Inflammatory macrophage treated with lipopolysaccharide for 1 hour (primary cell): Measurements from ENCODE around the gene CAV2.

Source experiments
- DNase-seq, 2 donors: peaks; one replicate each; pipeline ENCODE4 v3.0.0-alpha.2; 2020 to 2022

Gene CAV2

DNA sequence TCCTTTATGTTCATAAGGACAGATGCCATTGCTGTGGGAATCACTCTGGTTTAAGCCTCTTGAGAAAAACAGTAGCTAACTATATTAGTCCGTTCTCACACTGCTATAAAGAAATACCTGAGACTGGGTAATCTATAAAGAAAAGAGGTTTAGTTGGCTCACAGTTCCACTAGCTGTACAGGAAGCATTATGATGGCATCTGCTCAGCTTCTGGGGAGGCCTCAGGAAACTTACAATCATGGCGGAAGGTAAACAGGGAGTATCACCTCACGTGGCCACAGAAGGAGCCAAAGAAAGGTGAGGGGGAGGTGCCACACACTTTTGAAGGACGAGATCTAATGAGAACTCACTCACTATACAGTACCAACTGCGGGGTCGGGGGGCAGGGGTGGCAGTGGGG is 2.9 kb upstream of the CAV2 start:
- DNase-seq, result no peak

DNA sequence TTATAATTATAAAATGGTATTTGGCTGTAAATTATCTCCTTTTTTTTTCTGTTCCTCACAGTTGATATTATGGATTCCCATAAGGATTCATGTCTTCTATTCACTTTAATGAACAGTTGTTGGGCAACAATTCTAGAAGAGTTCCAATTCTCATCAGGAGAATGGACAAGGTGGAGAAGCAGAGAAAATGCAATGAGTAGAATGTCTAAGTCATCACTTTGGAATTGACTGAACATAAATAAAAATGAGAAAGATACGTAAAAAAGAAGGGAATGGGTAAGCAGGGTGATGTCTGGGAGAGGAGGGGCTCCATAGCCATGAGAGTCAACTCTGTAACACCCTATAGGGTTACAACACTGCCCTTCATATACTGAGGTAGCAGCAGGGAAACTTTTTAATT is 1.8 kb upstream of the CAV2 start:
- no peak for DNase-seq

- no peak for DNase-seq
Observed at GRCh38 chr7:116500078-116500853, 728 bp downstream of the CAV2 start.

DNA sequence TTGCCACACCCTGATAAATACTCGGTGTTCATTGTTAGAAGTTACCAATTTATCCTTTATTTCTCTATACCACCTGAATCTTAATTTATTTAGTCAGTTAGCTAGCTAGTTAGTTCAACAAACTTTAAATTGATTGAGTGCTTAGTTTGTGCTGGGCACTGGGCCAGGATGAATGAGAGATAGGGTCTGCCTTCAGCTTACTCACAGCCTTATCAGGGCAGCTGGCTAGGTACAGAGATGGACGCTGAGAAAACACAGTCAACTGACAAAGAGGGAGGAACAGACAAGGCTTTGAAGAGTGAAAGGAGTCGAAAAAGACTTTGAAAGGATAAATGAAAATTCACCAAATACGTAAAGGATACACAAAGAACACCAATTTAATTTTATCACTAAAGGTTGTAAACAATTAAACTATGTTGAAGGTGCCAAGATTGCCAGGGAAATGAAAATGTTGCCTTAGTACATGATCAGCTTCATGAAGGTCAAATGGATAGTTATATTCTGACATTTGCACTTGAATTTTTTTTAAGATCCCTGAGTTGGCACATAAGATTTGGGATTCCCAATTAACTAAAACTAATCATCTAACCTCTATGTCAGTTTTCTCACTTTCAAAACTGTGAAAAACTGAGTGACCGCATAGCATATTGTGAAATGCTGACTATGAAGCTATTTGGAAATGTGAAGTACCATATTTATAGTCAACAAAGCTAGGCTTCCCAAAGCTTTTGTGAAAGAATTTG is 2.1 kb downstream of the CAV2 start:
- no peak for DNase-seq

DNA sequence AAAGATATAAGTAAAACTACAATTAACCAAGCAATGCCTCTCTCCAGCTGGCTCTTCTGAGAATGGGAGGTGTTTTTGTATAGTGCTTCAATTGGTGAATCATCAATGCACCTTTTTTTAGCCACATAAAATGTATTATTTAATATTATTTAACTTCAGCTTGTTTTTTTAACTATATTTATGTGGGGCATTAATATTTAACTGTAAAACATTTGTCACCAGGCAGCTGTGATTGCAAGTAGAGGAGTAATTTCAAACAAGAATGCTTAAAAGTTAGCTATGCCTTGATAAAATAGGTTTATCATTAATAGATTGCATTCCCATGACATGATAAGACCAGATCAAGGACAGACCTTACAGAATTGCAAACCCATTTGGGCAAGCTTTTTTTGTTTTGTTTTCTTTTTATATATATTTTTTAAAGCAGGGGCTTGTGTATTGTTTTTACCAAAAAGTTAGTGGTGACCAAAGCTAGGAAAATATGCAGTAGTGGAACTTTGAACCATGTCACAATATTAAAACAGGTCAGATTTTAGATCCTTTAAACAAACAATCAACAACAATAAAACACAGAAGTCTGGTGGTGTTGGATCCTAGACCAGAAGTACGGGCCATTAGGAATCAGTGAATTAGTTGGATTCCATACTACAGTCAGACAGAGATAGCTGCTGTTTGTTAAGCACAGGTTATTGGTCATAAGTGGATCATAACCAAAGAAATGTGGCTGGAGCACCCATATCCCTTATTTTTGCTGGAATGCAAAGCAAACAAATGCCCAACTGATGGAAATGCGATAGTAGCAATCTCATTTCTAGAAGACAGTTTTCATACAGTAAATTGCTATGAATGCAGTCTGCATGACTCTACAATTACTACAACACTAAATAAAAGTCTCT is 2.9 kb downstream of the CAV2 start:
- no peak for DNase-seq

DNA sequence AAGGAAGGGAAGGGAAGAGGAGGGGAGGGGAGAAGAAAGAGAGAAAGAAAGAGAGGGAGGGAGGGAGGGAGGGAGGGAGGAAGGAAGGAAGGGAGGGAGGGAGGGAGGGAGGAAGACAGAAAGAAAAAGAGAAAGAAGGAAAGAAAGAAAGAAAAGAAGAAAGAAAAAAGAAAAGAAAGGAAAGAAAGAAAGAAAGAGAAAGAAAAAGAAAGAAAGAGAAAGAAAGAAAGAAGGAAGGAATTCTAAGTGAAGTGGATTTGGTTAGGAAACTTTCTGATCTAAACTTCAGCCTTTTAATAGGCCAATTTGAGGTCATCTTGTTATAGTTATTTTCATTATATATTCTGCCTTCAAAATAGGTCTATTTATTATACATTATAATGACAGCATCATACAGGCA is 4.3 kb downstream of the CAV2 start:
- no peak for DNase-seq

DNA sequence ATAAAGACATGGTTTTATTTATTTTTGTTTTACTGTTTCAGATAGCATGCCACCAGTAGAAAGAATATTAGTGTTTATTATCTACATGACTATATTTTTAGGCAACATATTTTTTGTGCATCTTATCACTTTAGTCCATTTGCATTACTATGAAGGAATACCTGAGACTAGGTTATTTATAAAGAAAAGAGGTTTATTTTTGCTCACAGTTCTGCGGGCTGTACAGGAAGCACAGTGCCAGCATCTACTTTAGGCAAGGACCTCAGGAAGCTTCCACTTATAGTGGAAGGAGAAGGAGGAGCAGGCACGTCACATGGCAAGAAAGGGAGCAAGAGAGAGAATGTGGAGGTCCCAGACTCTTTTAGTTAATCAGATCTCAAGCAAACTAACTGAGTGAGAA is 5.7 kb downstream of the CAV2 start:
- no peak for DNase-seq

- DNase-seq, result no peak
Observed at GRCh38 chr7:116505823-116506222, 6.3 kb downstream of the CAV2 start.

- no peak for DNase-seq
Observed at GRCh38 chr7:116509982-116510579, 10.5 kb downstream of the CAV2 start.

DNA sequence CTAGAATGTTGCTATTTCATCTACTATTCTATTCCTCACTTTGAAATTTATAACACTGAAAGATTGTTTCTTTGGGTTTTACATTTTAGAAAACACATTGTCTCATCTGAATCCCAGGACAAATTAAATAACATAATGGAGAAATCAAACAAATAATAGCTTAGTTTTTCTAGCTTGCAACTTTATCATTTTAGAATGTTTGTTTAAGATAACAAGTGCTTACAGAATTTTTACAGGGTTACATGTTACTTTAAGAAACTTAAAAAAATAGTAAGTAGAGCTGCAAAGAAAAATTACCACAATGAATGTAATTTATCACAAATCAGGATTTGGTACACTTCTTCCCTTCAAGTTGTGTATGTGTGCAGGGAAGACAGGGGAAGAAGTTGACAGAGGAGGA is 11.3 kb downstream of the CAV2 start:
- no peak for DNase-seq

- peak in 1 of 2 donors; percentile 12 for DNase-seq
Observed at GRCh38 chr7:116511552-116512519, 12.3 kb downstream of the CAV2 start.

DNA sequence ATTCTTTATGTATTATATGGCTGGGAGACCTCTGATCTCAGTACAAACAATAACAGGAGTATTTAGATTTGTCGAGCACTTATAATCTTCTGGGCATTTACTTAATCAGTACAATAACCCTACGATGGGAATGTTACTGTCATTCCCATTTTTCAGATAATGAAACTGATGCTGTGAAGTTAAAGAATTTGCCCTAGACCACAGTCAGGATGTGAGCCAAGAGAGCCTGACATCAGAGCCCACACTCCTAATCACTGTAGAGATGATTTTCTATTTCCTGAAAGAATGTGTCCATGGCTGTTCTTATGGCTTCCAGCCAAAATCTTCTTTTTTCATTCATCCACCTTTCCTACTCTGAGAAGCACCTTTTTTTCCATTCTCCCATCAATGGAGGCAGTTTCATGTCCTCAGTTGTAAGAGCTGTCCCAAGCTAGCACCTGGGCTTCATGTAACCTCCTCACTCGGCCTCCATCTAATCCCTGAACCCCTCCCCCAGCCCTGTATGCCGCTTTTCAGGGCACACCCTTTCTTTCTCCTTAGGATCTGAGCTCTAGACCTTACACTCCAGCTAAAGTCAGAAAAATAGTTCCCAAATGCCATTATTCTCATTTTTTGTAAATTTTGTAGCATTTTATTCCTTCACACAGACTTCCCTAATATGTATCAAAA is 13.1 kb downstream of the CAV2 start:
- no peak for DNase-seq

DNA sequence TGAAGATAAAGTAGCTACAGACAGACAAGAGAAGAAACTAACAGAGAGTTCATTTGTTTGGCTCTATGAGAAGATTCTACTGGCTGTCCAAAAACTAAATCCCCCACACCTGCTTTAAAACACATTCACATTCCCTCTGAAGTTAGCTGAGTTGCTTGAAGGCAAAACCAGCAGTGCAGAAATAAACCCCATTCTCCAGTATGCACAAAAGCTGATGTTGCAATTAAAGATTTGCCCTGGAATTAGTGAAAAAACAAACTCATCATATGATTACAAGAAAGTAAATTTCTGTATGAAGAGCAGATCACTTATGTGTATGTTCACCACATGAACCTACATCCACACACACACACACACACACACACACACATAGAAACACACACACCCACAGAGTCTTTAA is 16.0 kb downstream of the CAV2 start:
- DNase-seq, result no peak

DNA sequence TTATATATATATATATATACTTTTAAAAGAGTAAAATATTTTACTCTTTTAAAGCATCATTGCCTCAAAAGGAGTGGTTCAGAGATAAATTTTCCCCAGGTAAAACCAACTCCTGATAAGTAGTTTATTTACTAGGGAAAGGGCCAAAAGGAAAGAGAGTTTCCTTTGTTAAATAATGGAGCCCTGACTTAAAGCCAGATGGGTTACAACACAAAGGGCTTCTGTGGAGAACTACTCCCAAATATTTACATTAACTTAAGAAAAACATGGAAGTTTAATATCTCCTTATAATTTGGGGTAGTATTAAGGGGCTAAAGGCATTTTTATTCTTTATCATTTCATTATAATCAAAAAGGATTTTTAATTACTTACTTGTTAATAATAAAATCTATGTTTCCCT is 16.8 kb downstream of the CAV2 start:
- no peak for DNase-seq

DNA sequence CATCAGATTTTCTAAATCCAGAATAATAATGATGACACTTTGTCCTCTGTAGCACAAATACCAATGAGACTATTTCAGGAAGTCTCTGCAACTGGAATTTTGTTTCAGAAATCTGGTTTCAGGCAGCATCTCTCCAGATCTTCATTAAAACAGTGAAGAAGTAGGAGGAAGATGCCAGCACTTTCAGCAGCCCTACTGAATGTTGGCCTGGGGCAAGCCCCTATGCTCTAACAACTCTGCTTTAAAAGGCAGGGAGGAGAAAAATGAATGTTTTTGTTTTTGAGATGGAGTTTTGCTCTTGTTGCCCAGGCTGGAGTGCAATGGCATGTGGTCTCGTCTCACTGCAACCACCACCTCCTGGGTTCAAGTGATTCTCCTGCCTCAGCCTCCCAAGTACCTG is 18.1 kb downstream of the CAV2 start:
- no peak for DNase-seq

- no peak for DNase-seq
Observed at GRCh38 chr7:116518961-116519360, 19.4 kb downstream of the CAV2 start.

GRCh38 chr7:116521046-116521664 is 21.6 kb downstream of the CAV2 start:
- DNase-seq, result no peak

DNA sequence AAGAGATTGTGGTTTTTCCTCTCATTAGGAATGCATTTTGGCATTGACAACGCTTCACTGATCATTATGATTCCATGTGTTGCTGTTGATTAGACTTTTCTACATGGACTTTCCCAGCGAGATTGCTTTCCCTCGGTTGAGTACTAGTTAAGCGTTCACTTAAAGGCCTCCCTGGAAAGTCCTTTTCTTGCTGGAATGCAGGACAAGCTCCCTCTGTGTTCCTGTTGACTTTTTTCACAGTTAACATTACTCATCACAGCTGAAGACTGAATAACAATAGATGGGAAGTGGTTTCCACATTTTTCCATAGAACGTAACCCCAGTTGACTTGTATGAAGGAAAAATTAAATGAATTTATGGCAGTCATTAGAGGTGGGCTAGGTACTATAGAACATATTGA is 22.7 kb downstream of the CAV2 start:
- DNase-seq, result no peak

DNA sequence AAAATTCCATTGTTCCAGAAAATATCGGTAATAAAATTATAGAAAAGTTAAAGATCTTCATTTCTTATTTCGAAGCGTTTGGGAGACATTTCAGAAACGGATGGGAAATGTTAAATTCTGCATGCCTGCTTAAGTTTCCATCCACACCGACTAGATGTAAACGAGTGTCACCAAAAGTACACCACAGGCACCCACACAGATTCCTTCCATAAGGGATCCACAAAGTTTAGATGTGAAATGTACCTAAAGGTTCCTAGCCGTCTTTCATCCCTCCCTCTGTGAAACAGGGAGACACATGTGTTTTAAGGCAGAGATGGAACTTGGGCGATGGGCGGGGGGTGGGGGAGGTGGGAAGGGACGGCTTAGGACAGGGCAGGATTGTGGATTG is 24.7 kb downstream of the CAV2 start:
- no peak for DNase-seq

DNA sequence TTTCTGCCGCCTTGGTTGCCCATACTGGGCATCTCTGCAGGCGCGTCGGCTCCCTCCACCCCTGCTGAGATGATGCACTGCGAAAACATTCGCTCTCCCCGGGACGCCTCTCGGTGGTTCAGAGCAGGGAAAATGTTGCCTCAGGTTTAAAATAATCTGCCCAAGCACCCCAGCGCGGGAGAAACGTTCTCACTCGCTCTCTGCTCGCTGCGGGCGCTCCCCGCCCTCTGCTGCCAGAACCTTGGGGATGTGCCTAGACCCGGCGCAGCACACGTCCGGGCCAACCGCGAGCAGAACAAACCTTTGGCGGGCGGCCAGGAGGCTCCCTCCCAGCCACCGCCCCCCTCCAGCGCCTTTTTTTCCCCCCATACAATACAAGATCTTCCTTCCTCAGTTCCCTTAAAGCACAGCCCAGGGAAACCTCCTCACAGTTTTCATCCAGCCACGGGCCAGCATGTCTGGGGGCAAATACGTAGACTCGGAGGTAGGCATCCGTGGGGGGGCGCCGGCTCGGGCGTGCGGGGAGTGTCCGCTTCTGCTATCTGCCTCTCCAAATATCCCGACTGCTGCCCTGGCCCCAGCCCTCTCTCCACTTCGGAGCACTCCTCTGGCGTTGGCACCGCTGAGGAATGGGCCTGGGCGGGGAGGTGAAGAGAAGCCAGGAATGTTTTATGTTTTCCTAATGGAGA is 25.2 kb downstream of the CAV2 start, which contains the start of gene CAV1:
CAV1 (plus strand) TSS at position 428 of the 689 bp plus-strand sequence; CDS start at position 455, 27 bp downstream.
- DNase-seq, result no peak
